Peyer's patch (tissue), 4 donors: ENCODE results near the gene EFNA5. TPM values are rescaled to one million over a fixed set of nuclear protein-coding genes. Genes with fewer than 3 reads are reported as not detected.

Source experiments
- DNase-seq, 3 donors: peaks; one replicate each; pipeline ENCODE4 v3.0.0-alpha.2; 2017 to 2019
- H3K27ac ChIP-seq, 4 donors: fragments of 200-600 bp; sonication (generic); one replicate each; pipeline ENCODE4 v1.5.1; 2016 to 2019
- H3K27me3 ChIP-seq, 2 donors: fragments of 200-600 bp; sonication (generic); one replicate each; pipeline ENCODE4 v1.5.1; 2019
- H3K36me3 ChIP-seq, 3 donors: fragments of 200-600 bp; sonication (generic); one replicate each; pipeline ENCODE4 v1.5.1; 2016 to 2019
- H3K4me1 ChIP-seq, 4 donors: fragments of 200-600 bp; sonication (generic); one replicate each; pipeline ENCODE4 v1.5.1; 2016 to 2019
- H3K4me3 ChIP-seq, 4 donors: fragments of 200-600 bp; sonication (generic); 1 replicate in 3 of 4; 2 replicates in 1 of 4; pipeline ENCODE4 v1.5.1; 2016 to 2019; ENCODE audit warnings: mild to moderate bottlenecking in 1 of 4
- H3K9me3 ChIP-seq, 4 donors: fragments of 200-600 bp; sonication (generic); one replicate each; pipeline ENCODE4 v1.5.1; 2016 to 2019; ENCODE audit warnings: mild to moderate bottlenecking in 1 of 4
- CTCF ChIP-seq, 6 experiments: fragments of 450-650 bp in 4 of 6; fragments of 200-600 bp in 2 of 6; sonication (generic) in 1 of 6; IDR thresholded peaks; one replicate each; pipeline ENCODE4 v1.5.1; 2017 to 2019; ENCODE audit warnings: antibody characterized with exemption in 6 of 6, mild to moderate bottlenecking in 3 of 6, moderate library complexity in 1 of 6
- POLR2A ChIP-seq, 2 donors: fragments of 450-650 bp; IDR thresholded peaks; one replicate each; pipeline ENCODE4 v1.5.1; 2017; ENCODE audit warnings: antibody characterized with exemption in 2 of 2, mild to moderate bottlenecking in 2 of 2, moderate library complexity in 2 of 2
- total RNA-seq, 4 donors: library from RNA; depleted of rRNA; stranded (reverse); fragments of >200 nt; gene quantifications; one replicate each; pipeline ENCODE4 v1.1.0, GENCODE V29; 2016

EFNA5 gene
- total RNA-seq, 4 donors from 2014 or later: 1.1 to 27.5 (median 1.1) TPM; not detected in 1

- TF ChIP-seq CTCF (IDR thresholded peaks at IDR 0.05): no peak
- TF ChIP-seq POLR2A (IDR thresholded peaks at IDR 0.05): no peak
- DNase-seq: no peak
- H3K9me3 ChIP-seq: no peaks in the 10 kb centered on the region
- H3K4me1 ChIP-seq: no peaks in the 10 kb centered on the region
- no peaks in the 10 kb centered on the region for H3K27me3 ChIP-seq
- no peak overlapping the region for H3K4me3 ChIP-seq
- H3K27ac ChIP-seq: no peak overlapping the region
- no peaks in the 10 kb centered on the region for H3K36me3 ChIP-seq
Measured at GRCh38 chr5:107607671-107608345, 62.9 kb downstream of the EFNA5 start.

- TF ChIP-seq CTCF (IDR thresholded peaks at IDR 0.05): no peak
- no peak overlapping the region for H3K27ac ChIP-seq
- no peaks in the 10 kb centered on the region for H3K36me3 ChIP-seq
Measured at GRCh38 chr5:107607196-107607595, 63.5 kb downstream of the EFNA5 start.

GRCh38 chr5:107605596-107606125 is 65.1 kb downstream of the EFNA5 start:
- TF ChIP-seq CTCF (IDR thresholded peaks at IDR 0.05) (no peak), POLR2A (IDR thresholded peaks at IDR 0.05) (no peak)
- no peaks in the 10 kb centered on the region for H3K4me1 ChIP-seq
- DNase-seq: no peak
- H3K4me3 ChIP-seq: no peak overlapping the region
- H3K9me3 ChIP-seq: no peaks in the 10 kb centered on the region
- no peaks in the 10 kb centered on the region for H3K36me3 ChIP-seq
- no peaks in the 10 kb centered on the region for H3K27me3 ChIP-seq
- H3K27ac ChIP-seq: no peak overlapping the region

More at GRCh38 chr5:107607196-107607595, 63.5 kb downstream of the EFNA5 start:
- H3K4me1 ChIP-seq: no peaks in the 10 kb centered on the region
- no peak overlapping the region for H3K4me3 ChIP-seq
- H3K9me3 ChIP-seq: no peaks in the 10 kb centered on the region
- no peak for DNase-seq
- no peaks in the 10 kb centered on the region for H3K27me3 ChIP-seq

- Histone ChIP-seq H3K4me3 (no peak overlapping the region), H3K36me3 (no peaks in the 10 kb centered on the region), H3K4me1 (no peaks in the 10 kb centered on the region), H3K27me3 (no peaks in the 10 kb centered on the region), H3K27ac (no peak overlapping the region), H3K9me3 (no peaks in the 10 kb centered on the region)
- TF ChIP-seq CTCF (IDR thresholded peaks at IDR 0.05) (no peak), POLR2A (IDR thresholded peaks at IDR 0.05) (no peak)
- no peak for DNase-seq
Measured at GRCh38 chr5:107604990-107605389, 65.7 kb downstream of the EFNA5 start.

GRCh38 chr5:107604146-107604910 is 66.4 kb downstream of the EFNA5 start:
- no peaks in the 10 kb centered on the region for H3K4me1 ChIP-seq
- no peak overlapping the region for H3K4me3 ChIP-seq
- H3K27me3 ChIP-seq: no peaks in the 10 kb centered on the region
- no peak overlapping the region for H3K27ac ChIP-seq
- no peaks in the 10 kb centered on the region for H3K9me3 ChIP-seq
- H3K36me3 ChIP-seq: no peaks in the 10 kb centered on the region
- no peak for TF ChIP-seq POLR2A (IDR thresholded peaks at IDR 0.05)
- TF ChIP-seq CTCF (IDR thresholded peaks at IDR 0.05): no peak
- no peak for DNase-seq
